SHP77 (cell line): Measurements from ENCODE around the gene WNT3A.
"Not testable (repeated sequence)": the region's sequence is repeated elsewhere in the genome, so short reads cannot be mapped to it uniquely, and the experiment has no call there.

Experiments used
- DNase-seq, 2 experiments: peaks; one replicate each; lab custom pipeline; 2025; lab: John Stamatoyannopoulos, UW

The WNT3A gene

GRCh38 chr1:228011721-228012311 lies 5.0 kb downstream of the WNT3A start:
- DNase-seq: no peak

- DNase-seq: no peak
Observed at GRCh38 chr1:228012555-228012954, 5.8 kb downstream of the WNT3A start.

GRCh38 chr1:228013131-228013934 lies 6.5 kb downstream of the WNT3A start:
- no peak for DNase-seq

GRCh38 chr1:228013935-228014930 lies 7.4 kb downstream of the WNT3A start:
- DNase-seq: no peak

GRCh38 chr1:228015276-228016180 lies 8.7 kb downstream of the WNT3A start:
- DNase-seq: no peak

GRCh38 chr1:228016181-228016510 lies 9.3 kb downstream of the WNT3A start:
- no peak for DNase-seq

GRCh38 chr1:228016653-228017355 lies 10.0 kb downstream of the WNT3A start:
- DNase-seq: no peak

- DNase-seq: no peak
Observed at GRCh38 chr1:228017356-228018124, 10.7 kb downstream of the WNT3A start.

GRCh38 chr1:228018125-228018398 lies 11.3 kb downstream of the WNT3A start:
- DNase-seq: no peak

- DNase-seq: no peak
Observed at GRCh38 chr1:228018961-228019721, 12.3 kb downstream of the WNT3A start.

GRCh38 chr1:228019722-228020083 lies 12.9 kb downstream of the WNT3A start:
- DNase-seq: not testable (repeated sequence)

- no peak for DNase-seq
Observed at GRCh38 chr1:228020686-228021354, 14.0 kb downstream of the WNT3A start.

- no peak for DNase-seq
Observed at GRCh38 chr1:228021355-228022030, 14.7 kb downstream of the WNT3A start.

- DNase-seq: no peak
Observed at GRCh38 chr1:228022571-228023293, 15.9 kb downstream of the WNT3A start.

- no peak for DNase-seq
Observed at GRCh38 chr1:228023294-228023639, 16.5 kb downstream of the WNT3A start.

- no peak for DNase-seq
Observed at GRCh38 chr1:228029281-228029680, 22.5 kb downstream of the WNT3A start.

- no peak for DNase-seq
Observed at GRCh38 chr1:228030451-228031201, 23.8 kb downstream of the WNT3A start.
